Inferior parietal cortex (tissue), 1 donor: ENCODE data around the gene MRPL30.
"Not testable (repeated sequence)": the region's sequence is repeated elsewhere in the genome, so short reads cannot be mapped to it uniquely, and the experiment has no call there.

Experiments
- DNase-seq: peaks from one replicate; pipeline ENCODE4 v3.0.0-alpha.2; 2016; ENCODE audit errors: extremely low spot score

MRPL30 gene

GRCh38 chr2:99180755-99181623, at the start of gene MRPL30, which contains the start of gene MITD1:
Gene MRPL30 (plus strand): TSS chr2:99181184. CDS start chr2:99186204, 5,020 bp downstream.
Gene MITD1 (minus strand): TSS chr2:99181058. CDS start chr2:99180981, 77 bp downstream.
- DNase-seq = peak; percentile 98

GRCh38 chr2:99135044-99135556, 45.9 kb upstream of the MRPL30 start:
- DNase-seq = not testable (repeated sequence)

- DNase-seq = no peak
Observed at GRCh38 chr2:99139003-99139402, 42.0 kb upstream of the MRPL30 start.

- DNase-seq = peak; percentile 42
Observed at GRCh38 chr2:99140056-99140859, 40.7 kb upstream of the MRPL30 start.

- DNase-seq = no peak
Observed at GRCh38 chr2:99140860-99141109, 40.2 kb upstream of the MRPL30 start.

- peak; percentile 85 for DNase-seq
Observed at GRCh38 chr2:99141110-99142108, 39.6 kb upstream of the MRPL30 start, which contains the start of gene C2orf15. Gene C2orf15 (plus strand): TSS chr2:99141707. CDS start chr2:99150559, 8,852 bp downstream.

- no peak for DNase-seq
Observed at GRCh38 chr2:99150706-99151105, 30.3 kb upstream of the MRPL30 start.

- no peak for DNase-seq
Observed at GRCh38 chr2:99152199-99152895, 28.6 kb upstream of the MRPL30 start.

GRCh38 chr2:99153921-99154604, 26.9 kb upstream of the MRPL30 start:
- DNase-seq = peak; percentile 41

- DNase-seq = peak; percentile 91
Observed at GRCh38 chr2:99154643-99155536, 26.1 kb upstream of the MRPL30 start, which contains the start of the genes LIPT1 and TSGA10. Gene LIPT1 (plus strand): TSS chr2:99154967. CDS start chr2:99161958, 6,991 bp downstream. Gene TSGA10 (minus strand): TSS chr2:99154942. CDS start chr2:99109439, 45,503 bp downstream.

- DNase-seq = no peak
Observed at GRCh38 chr2:99156891-99157290, 24.1 kb upstream of the MRPL30 start.

GRCh38 chr2:99158599-99158998, 22.4 kb upstream of the MRPL30 start:
- no peak for DNase-seq

- no peak for DNase-seq
Observed at GRCh38 chr2:99159594-99159993, 21.4 kb upstream of the MRPL30 start.

GRCh38 chr2:99166218-99166617, 14.8 kb upstream of the MRPL30 start:
- no peak for DNase-seq

- no peak for DNase-seq
Observed at GRCh38 chr2:99169534-99169933, 11.4 kb upstream of the MRPL30 start.

- DNase-seq = no peak
Observed at GRCh38 chr2:99171377-99172140, 9.4 kb upstream of the MRPL30 start.

GRCh38 chr2:99181624-99182000, 628 bp downstream of the MRPL30 start:
- DNase-seq = no peak

- no peak for DNase-seq
Observed at GRCh38 chr2:99183025-99183424, 2.0 kb downstream of the MRPL30 start.
